Astrocyte (in vitro differentiated cells and primary cell): Measurements from ENCODE around the gene SERPINB3. TPM values are rescaled to one million over a fixed set of nuclear protein-coding genes. Genes with fewer than 3 reads are reported as not detected.
A peak's percentile ranks its signal among the peaks of the same experiment; 100 is the strongest.

Source experiments
- DNase-seq: peaks from one replicate; pipeline ENCODE4 v3.0.0-alpha.2; 2010; ENCODE audit warnings: low read depth
- FAIRE-seq: peaks from 2 replicates; lab custom pipeline; 2011; peaks lifted over from hg19 to GRCh38; lab: Jason Lieb, UNC
- H2AFZ ChIP-seq: 2 replicates; pipeline ENCODE4 v1.6.0; 2012; ENCODE audit warnings: low read depth, low read length, inconsistent platforms
- H3K27ac ChIP-seq: 2 replicates; pipeline ENCODE4 v1.5.1; 2011; ENCODE audit warnings: low read depth, low read length, inconsistent platforms
- H3K27me3 ChIP-seq: 2 replicates; pipeline ENCODE4 v1.6.0; 2011; ENCODE audit warnings: low read length, inconsistent platforms; ENCODE audit not compliant: insufficient read depth
- H3K36me3 ChIP-seq: 2 replicates; pipeline ENCODE4 v1.5.1; 2011; ENCODE audit warnings: low read length, inconsistent platforms; ENCODE audit not compliant: insufficient read depth
- H3K4me1 ChIP-seq: 2 replicates; pipeline ENCODE4 v1.5.1; 2011; ENCODE audit warnings: low read length, inconsistent platforms; ENCODE audit not compliant: insufficient read depth
- H3K4me2 ChIP-seq: 2 replicates; pipeline ENCODE4 v1.6.0; 2012; ENCODE audit warnings: low read length, inconsistent platforms
- H3K4me3 ChIP-seq: 2 replicates; pipeline ENCODE4 v1.5.1; 2011; ENCODE audit warnings: low read depth, mild to moderate bottlenecking, low read length, inconsistent platforms; ENCODE audit not compliant: insufficient read depth
- H3K79me2 ChIP-seq: 2 replicates; pipeline ENCODE4 v1.6.0; 2012; ENCODE audit warnings: mild to moderate bottlenecking, low read length, inconsistent platforms; ENCODE audit not compliant: insufficient read depth
- H3K9ac ChIP-seq: 2 replicates; pipeline ENCODE4 v1.6.0; 2012; ENCODE audit warnings: mild to moderate bottlenecking, low read length, inconsistent platforms
- H3K9me3 ChIP-seq: 2 replicates; pipeline ENCODE4 v1.5.1; 2012; ENCODE audit warnings: low read depth, mild to moderate bottlenecking, low read length, inconsistent platforms; ENCODE audit not compliant: insufficient read depth
- H4K20me1 ChIP-seq: 2 replicates; pipeline ENCODE4 v1.6.0; 2012; ENCODE audit warnings: low read length, inconsistent platforms; ENCODE audit not compliant: insufficient read depth
- H3K27ac Mint-ChIP-seq: one replicate; pipeline ENCODE4 v1.8.0; 2021; ENCODE audit warnings: mild to moderate bottlenecking, mixed read lengths; ENCODE audit not compliant: unreplicated experiment
- H3K27me3 Mint-ChIP-seq: one replicate; pipeline ENCODE4 v1.8.0; 2021; ENCODE audit warnings: low read depth, mixed read lengths; ENCODE audit not compliant: unreplicated experiment
- H3K36me3 Mint-ChIP-seq: one replicate; pipeline ENCODE4 v1.8.0; 2021; ENCODE audit warnings: low read depth, mixed read lengths; ENCODE audit not compliant: unreplicated experiment
- H3K4me1 Mint-ChIP-seq: one replicate; pipeline ENCODE4 v1.8.0; 2021; ENCODE audit warnings: low read depth, mixed read lengths; ENCODE audit not compliant: unreplicated experiment
- H3K4me3 Mint-ChIP-seq: one replicate; pipeline ENCODE4 v1.8.0; 2021; ENCODE audit warnings: mild to moderate bottlenecking, moderate library complexity, mixed read lengths; ENCODE audit not compliant: unreplicated experiment
- H3K9me3 Mint-ChIP-seq: one replicate; pipeline ENCODE4 v1.8.0; 2021; ENCODE audit warnings: mild to moderate bottlenecking, mixed read lengths; ENCODE audit not compliant: unreplicated experiment
- EZH2 ChIP-seq: IDR thresholded peaks from 2 replicates; pipeline ENCODE4 v1.6.1; 2012; ENCODE audit warnings: mild to moderate bottlenecking, low read length, inconsistent platforms; ENCODE audit not compliant: insufficient read depth
- total RNA-seq: library from RNA; stranded (reverse); gene quantifications from 2 replicates; pipeline ENCODE4 v1.2.1, GENCODE V29; 2021
- TF ChIP-seq, protein P1 (sequence below): IDR thresholded peaks from 2 replicates; pipeline ENCODE4 v1.5.1; 2011; ENCODE audit warnings: low read depth, mild to moderate bottlenecking, inconsistent platforms, low read length, moderate library complexity; ENCODE audit not compliant: insufficient read depth

Gene SERPINB3
- total RNA-seq, 1 donor from 2014 or later: not detected

DNA sequence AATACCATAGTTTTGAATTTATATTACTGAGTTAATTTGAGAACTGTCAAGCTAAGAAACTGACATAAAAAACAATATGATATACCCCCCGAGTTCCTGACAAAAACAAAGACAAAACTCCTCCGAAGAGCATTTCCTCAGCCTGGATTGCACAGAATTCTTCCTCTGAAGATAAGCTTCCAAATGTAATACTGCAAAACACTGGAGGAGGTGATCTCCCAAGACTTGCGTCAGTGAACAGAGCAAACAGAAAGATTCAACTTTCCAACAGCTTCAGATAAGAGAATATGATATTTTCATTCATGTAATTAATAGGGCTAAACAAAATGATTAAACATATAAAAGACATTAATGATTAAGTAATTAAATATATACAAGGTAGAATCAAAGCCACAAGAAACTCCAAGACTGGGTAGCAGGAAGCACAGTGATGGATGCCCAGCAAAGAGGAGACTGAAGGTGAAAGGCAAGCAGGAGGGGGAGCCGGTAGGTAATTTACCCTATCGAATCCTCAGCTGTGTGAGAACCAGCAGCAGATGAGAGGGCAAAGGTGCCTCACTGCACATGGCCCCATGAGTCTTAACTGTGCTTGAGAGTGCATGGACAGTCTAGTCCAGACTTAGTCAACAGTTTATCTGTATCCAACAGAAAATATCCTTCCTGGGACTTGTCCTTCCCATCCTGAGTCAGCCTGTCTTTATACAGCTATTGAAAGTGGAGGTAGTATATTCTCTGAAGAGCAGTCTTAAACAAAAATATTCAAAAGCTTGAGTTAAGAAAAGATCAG, 18.3 kb upstream of the SERPINB3 start:
- Mint-ChIP-seq H3K9me3 (peaks cover 4% of the 10 kb centered on the region), H3K27ac (no peak overlapping the region), H3K4me1 (peaks cover 26% of the 10 kb centered on the region), H3K27me3 (no peaks in the 10 kb centered on the region), H3K4me3 (no peak overlapping the region), H3K36me3 (no peaks in the 10 kb centered on the region)
- no peak overlapping the region for H3K27ac ChIP-seq
- FAIRE-seq (no peak), DNase-seq (no peak)
- H3K4me3 ChIP-seq: no peak overlapping the region
- no peaks in the 10 kb centered on the region for H3K36me3 ChIP-seq
- no peaks in the 10 kb centered on the region for H3K27me3 ChIP-seq
- H2AFZ ChIP-seq: no peak overlapping the region
- H3K79me2 ChIP-seq: no peaks in the 10 kb centered on the region
- no peak overlapping the region for H3K9ac ChIP-seq
- no peaks in the 10 kb centered on the region for H4K20me1 ChIP-seq
- no peak overlapping the region for H3K4me2 ChIP-seq
- H3K9me3 ChIP-seq: no peaks in the 10 kb centered on the region
- H3K4me1 ChIP-seq: peaks cover 4% of the 10 kb centered on the region
- TF ChIP-seq, protein P1, sequence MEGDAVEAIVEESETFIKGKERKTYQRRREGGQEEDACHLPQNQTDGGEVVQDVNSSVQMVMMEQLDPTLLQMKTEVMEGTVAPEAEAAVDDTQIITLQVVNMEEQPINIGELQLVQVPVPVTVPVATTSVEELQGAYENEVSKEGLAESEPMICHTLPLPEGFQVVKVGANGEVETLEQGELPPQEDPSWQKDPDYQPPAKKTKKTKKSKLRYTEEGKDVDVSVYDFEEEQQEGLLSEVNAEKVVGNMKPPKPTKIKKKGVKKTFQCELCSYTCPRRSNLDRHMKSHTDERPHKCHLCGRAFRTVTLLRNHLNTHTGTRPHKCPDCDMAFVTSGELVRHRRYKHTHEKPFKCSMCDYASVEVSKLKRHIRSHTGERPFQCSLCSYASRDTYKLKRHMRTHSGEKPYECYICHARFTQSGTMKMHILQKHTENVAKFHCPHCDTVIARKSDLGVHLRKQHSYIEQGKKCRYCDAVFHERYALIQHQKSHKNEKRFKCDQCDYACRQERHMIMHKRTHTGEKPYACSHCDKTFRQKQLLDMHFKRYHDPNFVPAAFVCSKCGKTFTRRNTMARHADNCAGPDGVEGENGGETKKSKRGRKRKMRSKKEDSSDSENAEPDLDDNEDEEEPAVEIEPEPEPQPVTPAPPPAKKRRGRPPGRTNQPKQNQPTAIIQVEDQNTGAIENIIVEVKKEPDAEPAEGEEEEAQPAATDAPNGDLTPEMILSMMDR: no peak
- TF ChIP-seq EZH2: no peak

- Mint-ChIP-seq H3K27me3 (no peaks in the 10 kb centered on the region), H3K4me3 (no peak overlapping the region), H3K4me1 (peaks cover 10% of the 10 kb centered on the region), H3K9me3 (no peaks in the 10 kb centered on the region), H3K36me3 (no peaks in the 10 kb centered on the region), H3K27ac (peak overlapping the region; percentile 37)
- H3K27ac ChIP-seq: no peak overlapping the region
- H3K9ac ChIP-seq: no peak overlapping the region
- DNase-seq (no peak), FAIRE-seq (no peak)
- H3K79me2 ChIP-seq: no peaks in the 10 kb centered on the region
- no peak overlapping the region for H3K4me3 ChIP-seq
- H3K4me1 ChIP-seq: no peaks in the 10 kb centered on the region
- TF ChIP-seq, protein P1: no peak
- no peak for TF ChIP-seq EZH2
- H4K20me1 ChIP-seq: no peaks in the 10 kb centered on the region
- H3K4me2 ChIP-seq: no peak overlapping the region
- H3K36me3 ChIP-seq: no peaks in the 10 kb centered on the region
- H2AFZ ChIP-seq: no peak overlapping the region
- H3K9me3 ChIP-seq: no peaks in the 10 kb centered on the region
- no peaks in the 10 kb centered on the region for H3K27me3 ChIP-seq
Observed at GRCh38 chr18:63677500-63678225, 16.0 kb upstream of the SERPINB3 start.
